ENCODE measurements around the gene RFX1.

DNA sequence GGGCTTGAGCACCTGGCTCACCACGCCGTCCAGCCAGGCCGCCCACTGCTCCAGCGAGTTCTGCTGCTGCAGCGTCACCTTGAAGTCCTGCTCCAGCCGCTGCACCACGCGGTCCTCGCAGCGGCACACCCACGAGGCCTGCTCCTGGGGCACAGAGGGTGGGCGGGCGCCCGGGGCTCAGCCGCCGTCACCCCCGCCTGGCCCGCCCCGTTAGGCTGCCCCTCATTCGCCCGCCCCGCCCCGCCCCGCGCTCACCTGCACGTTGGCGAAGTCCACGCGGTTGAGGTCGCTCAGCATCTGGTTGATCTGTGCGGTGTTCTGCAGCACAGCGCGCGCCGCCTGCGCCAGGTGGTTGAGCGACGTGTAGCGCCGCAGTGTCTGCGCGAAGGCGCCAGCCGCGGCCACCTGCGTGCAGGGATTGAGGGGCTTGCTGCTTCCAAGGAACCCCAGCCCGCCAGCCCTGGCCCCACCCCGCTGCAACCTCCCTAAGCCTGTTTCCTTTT, 42.5 kb downstream of the RFX1 start:
- TF ChIP-seq ZNF274 (IDR thresholded peaks at IDR 0.05; ENCODE audit: low read depth, low read length) (no peak), YY1 (IDR thresholded peaks at IDR 0.05; ENCODE audit: insufficient read depth, insufficient read length) (no peak)
